HG02610 (cell line): Measurements from ENCODE around the gene TXK.

ENCODE experiments used
- ATAC-seq: cut with Tn5 transposase; IDR thresholded peaks from one replicate; pipeline ENCODE4 v1.9.1; 2021; ENCODE audit warnings: mild to moderate bottlenecking, moderate library complexity; ENCODE audit not compliant: unreplicated experiment

The TXK gene

DNA sequence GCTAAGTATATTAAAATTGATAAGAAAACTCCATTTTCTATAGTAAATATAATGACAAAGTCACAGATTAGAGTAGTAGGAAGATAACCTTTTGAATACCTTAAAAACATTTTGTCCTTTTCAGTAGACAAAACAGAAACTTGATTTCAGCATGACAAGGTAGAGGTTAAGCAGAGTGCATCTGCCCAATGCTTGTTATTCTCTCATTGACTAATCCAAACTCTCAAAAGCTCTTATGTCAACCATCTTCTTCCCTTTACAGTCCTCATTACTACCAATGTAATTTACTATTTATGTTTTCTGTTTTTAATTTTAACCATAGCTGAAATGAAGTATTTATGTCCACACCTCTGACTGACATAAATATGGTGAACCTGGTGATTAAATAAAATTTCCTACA lies 106.4 kb downstream of the TXK start:
- peak; percentile 88 for ATAC-seq

DNA sequence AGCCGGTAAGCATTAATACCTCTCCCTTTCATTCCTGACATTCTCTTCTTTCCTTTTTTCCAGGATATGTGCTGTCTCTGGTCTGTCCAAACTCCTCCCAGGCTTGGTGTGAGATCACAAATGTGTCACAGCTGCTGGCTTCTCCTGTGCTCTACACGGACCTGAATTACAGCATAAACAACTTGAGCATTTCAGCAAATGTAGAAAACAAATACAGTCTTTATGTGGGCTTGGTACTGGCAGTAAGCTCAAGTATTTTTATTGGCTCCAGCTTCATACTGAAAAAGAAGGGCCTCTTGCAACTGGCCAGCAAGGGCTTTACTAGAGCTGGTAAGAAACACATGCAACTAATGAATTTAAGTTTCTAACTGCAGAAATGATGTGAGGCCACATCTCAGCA lies 109.0 kb downstream of the TXK start:
- no peak for ATAC-seq

DNA sequence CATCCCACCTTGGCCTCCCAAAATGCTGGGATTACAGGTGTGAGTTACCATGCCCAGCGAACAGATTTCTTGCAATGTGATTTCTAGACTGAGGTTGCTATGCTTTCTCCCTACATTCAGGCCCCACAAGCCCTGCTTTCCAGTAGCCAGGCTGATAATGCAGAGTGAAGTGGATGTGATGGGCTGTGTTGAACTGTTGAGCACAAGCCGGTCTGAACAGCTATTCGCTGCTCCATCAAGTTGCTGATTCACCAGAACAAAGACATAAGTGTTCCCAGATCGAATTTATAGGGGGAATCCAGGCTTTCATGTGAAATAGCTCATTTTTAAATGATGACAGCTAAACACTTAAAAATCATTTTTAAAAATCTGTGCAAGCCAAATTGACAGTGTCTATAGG lies 109.5 kb downstream of the TXK start:
- ATAC-seq = no peak

DNA sequence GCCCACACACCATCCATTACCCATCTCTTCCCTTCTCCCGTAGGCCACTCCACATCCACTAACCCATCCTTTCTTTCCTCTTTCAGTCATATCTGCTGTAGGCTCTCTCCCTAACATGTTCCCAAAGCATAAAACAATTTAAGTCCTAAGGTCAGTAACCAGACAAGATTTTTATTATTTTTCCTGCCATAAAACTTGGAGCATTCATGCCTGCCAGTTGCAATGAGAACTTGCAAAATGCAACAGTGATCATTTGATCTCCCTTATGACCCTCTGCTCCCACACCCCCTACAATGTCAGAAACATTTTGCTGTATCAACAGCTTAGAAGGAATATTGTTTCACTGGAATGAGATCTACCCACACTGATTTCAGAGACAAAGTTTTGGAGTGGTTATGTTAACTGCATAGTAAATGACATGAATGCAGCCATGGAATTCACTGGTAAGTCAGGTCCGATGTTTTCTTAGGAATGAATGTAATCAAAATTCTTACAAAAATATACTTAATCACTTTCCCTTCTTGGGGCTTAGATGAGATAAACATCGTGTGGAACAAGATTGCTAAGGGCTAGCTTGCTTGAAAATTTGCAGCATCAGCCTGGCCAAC lies 111.8 kb downstream of the TXK start:
- ATAC-seq = no peak

DNA sequence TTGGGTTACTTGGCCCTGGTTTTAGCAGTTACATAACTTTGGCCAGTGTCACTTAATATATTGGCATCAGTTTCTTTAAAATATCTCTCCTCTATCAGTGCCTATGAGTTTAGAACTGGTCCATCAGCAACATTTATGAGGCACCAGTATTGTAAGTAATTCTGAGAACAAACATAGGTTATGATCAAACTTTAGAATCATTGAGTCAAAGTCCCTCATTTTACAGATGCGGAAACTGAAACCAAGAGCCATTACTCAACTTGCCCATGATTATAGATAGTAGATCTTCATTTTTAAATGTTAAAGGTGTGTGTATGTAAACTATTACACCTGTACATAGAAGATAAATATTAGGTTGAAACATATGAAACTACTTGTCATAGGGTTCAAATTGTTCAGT lies 113.0 kb downstream of the TXK start:
- no peak for ATAC-seq

DNA sequence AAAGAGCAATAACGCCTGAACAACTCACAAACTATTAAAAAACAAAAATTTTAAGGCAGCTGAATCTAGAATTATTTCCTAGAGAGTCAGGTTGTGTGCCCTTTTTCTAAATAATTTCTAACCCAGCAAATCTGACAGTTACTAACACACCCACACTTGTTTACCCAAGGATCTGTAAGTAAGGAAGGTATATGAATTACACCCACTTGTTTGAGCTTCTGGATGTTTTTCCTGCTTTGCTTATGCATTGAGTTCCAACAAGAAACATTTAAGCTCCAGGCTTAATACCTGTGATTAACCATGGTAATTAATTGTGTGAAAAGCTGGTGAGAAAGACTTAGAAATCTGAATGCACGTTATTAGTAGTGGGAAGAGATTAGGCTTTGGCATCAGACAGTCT lies 115.9 kb downstream of the TXK start:
- ATAC-seq = no peak

DNA sequence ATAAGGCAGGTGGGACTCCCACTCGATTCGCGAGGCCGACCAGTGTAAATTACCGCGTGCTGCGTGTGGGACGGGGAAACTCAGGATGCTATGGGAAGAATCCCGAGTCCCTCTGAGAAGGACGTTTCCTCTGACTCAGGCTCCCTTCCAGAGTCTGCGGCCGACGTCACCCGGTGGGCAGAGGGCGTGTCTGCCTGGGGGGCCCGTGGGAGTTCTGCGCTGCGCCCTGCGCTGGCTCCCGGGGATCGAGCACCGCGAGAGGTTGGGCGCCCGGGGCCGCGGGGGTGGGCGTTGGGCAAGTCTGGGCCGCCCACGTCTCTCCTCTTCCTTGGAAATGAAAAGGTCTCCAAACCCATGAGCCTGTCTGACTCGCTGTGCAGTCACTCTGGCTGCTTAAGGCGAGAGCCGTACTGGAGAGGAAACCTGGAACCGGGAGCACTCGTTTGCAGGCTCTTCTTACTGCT lies 116.9 kb downstream of the TXK start:
- ATAC-seq = no peak
